HG02840 (cell line): Measurements from ENCODE around the gene C12orf76.
A peak's percentile ranks its signal among the peaks of the same experiment; 100 is the strongest.

Source experiments
- ATAC-seq: cut with Tn5 transposase; IDR thresholded peaks from one replicate; pipeline ENCODE4 v1.9.1; 2021; ENCODE audit warnings: mild to moderate bottlenecking, moderate library complexity, moderate number of reproducible peaks; ENCODE audit not compliant: unreplicated experiment, low FRiP score

C12orf76 gene

DNA sequence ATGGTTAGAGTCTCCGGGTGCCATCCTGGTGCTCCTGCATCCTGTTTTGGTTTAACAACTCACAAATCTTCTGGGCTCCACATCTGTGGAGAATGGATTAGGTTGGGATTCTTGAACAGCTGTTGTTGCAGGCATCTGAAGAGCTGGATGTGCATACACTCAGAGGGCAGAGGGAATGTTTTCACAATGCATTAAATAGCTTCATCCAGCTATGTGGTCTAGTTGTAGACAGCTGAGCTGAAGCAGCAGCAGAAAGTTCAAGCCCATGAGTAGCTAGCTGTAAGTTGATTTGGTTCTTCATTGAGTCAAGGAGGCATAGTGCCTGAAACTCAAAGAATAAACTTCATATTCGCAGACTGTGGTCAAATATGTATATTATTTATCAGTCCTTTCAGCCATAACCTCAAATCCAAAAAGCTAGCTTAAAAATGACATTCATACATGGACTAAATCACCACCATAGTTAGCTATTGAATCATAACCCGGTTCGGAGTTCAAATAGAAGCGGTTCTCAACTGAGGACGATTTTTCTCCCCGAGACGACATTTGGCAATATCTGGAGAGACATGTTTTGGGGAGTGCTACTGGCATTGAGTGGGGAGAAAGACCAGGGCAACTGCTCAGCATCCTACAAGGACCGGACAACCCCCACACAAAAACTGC is 50.0 kb downstream of the C12orf76 start:
- ATAC-seq = no peak

DNA sequence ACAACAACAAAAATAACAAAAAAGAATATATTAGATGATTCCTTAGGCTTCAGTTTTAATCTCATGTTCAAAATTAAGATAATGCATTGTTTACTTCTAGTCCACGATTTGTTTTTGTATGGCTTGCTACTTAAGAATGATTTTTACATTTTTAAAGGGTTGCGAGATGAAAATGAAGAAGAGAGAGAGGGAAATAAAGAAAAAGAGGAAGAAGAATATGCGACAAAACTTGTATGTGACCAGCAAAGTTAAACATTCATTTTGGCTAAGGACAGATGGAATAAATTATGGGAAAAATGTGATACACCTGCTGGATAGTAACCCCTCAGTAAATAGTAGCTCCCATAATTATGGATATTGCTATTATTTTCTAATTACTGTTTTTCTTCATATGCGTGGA is 50.9 kb downstream of the C12orf76 start:
- no peak for ATAC-seq

DNA sequence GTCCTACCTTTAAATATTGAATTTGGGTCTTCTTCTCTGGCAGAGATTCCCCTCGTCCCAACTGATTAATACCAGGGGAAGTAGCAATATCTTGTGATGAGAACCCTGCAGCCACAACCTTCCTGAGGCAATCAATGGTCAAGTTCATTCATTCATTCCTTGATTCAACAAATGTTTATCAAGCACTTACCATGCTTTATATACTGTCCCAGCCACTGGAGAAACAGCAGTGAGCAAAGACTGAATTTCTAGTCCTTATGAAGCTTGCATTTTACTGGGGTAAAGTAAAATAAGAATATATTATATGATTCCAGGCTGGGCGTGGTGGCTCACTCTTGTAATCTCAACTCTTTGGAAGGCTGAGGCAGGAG is 51.9 kb downstream of the C12orf76 start:
- ATAC-seq = no peak

DNA sequence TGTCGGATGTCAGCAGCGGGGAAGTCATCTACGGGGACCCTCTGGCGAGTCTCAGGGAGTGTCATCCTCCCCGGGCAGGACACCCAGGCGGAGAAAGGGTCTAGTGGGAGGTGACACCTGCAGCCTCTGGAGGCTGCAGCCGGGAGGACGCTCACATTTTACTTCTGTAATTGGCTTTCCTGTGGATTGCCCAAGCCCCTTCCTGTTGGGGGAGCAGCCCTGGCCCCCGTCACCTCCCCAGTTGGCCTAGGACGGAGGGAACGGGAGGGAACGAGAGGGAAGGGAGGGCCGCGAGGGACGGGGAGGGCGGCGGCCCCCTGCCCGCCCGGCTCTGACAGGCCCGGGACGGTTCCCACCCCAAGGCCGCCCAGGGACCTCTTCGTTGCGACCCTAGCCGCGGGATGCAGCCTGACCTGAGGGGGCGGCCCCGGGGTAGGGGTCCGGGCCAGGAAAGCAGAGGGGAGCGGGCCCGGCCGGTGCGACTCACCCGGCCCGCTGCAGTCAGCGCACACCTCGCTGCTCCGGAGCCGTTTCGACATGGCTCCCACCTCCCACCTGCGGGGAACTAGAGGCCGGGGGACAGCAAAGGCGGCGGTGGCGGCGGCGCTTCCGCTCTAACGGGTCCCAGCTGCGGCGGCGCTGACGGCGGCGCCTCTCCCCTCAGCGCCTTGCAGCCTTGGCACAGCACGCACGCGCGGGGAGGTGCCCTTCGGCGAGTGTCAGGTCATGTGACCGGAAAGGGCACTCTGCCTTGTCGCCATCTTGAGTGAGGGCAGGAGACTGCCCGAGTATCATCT is 52.4 kb downstream of the C12orf76 start, which contains the start of gene GIT2:
Gene GIT2, minus strand, starts transcription at position 683 of the 797 bp plus-strand sequence. Its CDS starts 144 bp downstream, at position 539.
- ATAC-seq = peak; percentile 58

DNA sequence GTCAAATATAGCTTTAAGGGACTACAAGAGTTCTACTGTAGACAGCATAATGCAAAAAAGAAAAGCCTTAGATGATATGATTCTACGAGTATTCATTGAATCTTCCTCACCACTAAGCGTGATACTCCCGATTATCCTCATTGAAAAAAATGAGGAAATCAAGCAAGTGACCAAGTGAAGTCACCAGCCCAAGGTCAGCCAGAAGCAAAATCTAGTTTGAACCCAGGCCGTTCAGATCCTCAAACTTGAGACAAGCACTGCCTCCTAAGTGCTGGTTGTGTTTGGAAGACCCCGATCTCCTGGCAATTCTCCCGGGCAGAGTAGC is 53.0 kb downstream of the C12orf76 start:
- no peak for ATAC-seq

DNA sequence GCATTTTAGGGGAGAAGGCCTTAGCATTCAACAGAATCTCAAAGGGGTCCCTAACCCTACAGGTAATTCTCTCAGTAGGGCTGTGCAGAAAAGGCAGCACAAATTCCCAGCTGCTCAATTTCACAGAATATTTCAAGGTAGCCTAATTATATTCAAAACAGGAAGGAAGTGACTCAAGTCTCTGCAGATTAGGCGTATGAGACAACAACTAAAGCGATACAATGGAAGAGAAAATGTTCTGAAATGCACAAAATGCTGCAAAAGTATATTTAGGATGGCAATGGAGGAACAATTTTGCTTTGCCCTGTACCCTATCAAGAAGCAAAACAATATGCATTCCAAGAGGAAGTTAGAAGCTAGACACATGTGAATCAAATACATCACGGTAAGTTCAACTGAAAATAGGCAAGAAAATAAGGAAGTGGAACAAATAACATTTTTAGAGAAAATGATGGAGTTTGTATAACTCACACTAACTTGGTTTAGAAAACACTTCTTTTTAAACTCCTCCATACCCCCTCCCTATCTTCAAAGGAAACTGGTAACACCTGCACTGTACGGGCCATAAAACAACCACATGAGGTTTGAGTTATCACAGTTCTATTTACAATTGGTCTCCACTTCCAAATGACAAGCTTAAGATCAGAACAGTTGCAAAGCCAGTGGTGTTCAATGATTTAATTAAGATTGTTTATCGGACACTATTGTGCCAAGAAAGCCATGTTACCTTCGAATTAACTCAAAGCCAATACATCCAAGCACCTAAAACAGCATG is 53.7 kb downstream of the C12orf76 start:
- no peak for ATAC-seq

DNA sequence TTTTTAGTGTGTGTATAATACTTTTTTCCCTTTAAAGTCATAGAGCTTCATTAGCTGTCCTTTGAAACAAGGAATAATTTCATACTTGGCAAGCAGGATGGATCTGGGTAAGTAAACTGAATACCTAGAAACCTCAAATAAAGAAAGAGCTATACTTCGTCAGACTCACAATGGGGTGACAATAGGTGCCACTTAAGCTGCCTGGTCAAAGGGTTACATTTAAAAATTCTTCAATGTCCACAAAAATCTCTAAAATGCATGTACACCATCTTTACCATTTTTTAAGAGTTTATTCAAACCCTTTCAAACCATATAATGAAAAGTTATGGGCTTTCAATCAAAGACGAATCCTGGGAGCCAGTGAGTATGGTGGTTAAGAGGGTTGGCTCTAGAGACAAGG is 55.2 kb downstream of the C12orf76 start:
- no peak for ATAC-seq

DNA sequence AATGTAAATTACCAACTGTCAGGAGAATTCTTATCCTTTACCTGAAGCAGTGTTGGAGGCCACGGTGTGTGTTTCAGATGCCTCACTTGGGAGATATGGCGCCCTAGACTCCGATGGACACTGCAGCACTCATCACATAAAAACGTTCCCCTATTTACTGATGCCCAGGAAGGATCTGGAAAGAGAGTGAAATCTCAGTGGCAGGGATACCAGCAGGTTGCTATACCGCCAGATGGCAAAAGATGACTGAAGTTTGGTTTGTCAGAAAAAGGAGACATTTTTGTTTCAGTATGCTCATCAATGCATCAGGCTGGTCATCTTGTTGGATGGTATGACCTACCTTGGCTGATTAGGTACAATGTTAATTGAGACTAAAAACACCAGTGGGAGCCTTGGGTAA is 56.7 kb downstream of the C12orf76 start:
- no peak for ATAC-seq
